ENCODE measurements around the gene ZBTB9. TPM values are rescaled to one million over a fixed set of nuclear protein-coding genes. Genes with fewer than 3 reads are reported as not detected.
A peak's percentile ranks its signal among the peaks of the same experiment; 100 is the strongest.

ZBTB9 gene
- total and polyA plus RNA-seq, 10 donors, result 3.6 to 8.4 (median 5.5) TPM

DNA sequence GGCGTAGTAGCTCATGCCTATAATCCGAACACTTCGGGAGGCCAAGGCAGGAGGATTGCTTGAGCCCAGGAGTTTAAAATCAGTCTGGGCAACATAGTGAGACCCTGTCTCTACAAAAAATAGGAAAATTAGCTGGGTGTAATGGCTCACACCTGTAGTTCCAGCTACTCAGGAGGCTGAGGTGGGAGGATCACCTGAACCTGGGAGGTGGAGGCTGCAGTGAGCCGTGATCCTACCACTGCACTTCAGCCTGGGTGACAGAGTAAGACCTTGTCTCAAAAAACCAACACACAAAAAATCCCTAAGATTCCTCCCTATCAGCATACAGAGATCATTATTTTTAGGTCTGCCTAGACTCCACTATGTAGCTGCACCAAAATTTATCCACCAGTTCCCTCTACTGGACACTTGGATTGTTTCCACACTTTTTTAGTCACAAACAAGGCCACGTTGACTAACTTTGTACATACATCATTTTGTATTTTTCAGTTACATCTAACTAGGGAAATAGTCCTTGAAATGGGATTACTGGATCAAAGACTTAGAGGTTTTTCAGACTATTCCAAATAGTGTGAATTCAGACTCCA is 47.2 kb upstream of the ZBTB9 start:
- intact Hi-C loops (cut with DNase I; ENCODE audit: low total_unique reads), result no loop called here
- Histone ChIP-seq H3K4me1 (peaks cover 3 to 28% (median 13%) of the 10 kb centered on the region in 6 donors), H3K27ac (no peak overlapping the region), H3K9me3 (no peaks in the 10 kb centered on the region), H3K36me3 (peaks cover 0 to 48% (median 1%) of the 10 kb centered on the region in 6 donors), H3K27me3 (replicated peaks in 1 of 7) (no peaks in the 10 kb centered on the region), H3K4me3 (no peak overlapping the region)
- TF ChIP-seq, protein P1, sequence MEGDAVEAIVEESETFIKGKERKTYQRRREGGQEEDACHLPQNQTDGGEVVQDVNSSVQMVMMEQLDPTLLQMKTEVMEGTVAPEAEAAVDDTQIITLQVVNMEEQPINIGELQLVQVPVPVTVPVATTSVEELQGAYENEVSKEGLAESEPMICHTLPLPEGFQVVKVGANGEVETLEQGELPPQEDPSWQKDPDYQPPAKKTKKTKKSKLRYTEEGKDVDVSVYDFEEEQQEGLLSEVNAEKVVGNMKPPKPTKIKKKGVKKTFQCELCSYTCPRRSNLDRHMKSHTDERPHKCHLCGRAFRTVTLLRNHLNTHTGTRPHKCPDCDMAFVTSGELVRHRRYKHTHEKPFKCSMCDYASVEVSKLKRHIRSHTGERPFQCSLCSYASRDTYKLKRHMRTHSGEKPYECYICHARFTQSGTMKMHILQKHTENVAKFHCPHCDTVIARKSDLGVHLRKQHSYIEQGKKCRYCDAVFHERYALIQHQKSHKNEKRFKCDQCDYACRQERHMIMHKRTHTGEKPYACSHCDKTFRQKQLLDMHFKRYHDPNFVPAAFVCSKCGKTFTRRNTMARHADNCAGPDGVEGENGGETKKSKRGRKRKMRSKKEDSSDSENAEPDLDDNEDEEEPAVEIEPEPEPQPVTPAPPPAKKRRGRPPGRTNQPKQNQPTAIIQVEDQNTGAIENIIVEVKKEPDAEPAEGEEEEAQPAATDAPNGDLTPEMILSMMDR (IDR thresholded peaks at IDR 0.05 in 8 of 11, conservative IDR thresholded peaks at IDR 0.05 in 3 of 11), result peak in 1 of 11 experiments; percentile 20
- TF ChIP-seq POLR2A (IDR thresholded peaks at IDR 0.05), result no peak
- no peak for DNase-seq
- 84 to 88% (median 85%) methylated on average over 5 of the region's 5 CpGs for WGBS, 5 donors

DNA sequence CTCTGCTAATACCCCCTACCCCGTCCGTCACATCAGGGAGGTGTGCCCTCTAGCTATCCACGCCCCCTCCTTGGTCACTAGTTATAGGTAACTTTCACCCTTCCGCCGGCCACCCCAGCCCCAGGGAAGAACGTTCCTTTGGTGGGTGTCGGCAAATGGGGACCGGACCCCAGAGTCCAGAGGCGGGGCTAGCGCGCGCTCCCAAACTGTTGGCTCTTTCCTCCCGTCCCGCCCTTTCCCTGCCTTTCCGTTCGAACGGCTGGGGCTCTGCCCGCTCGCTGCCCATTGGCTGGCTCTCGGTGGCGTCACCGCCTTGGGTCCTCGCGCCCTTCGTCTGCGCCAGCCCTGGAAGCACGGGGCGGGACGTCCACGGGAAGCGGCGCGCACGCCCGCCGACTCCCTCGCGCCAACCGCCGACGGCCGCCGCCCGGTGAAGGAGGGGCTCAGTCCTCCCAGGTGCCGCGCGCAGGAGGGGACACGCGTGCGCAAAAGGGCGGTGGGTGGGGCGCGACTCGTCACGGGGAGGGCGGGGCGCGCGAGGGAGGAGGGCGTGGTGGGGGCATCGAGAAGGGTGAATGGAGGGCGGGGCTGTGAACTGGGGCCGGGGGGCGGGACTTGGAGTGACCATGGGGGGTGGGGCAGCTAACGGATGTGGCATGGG is 44.2 kb upstream of the ZBTB9 start:
- no peaks in the 10 kb centered on the region for H3K9me3 ChIP-seq
- H3K27me3 ChIP-seq (replicated peaks in 1 of 7), result no peaks in the 10 kb centered on the region
- TF ChIP-seq, protein P1 (IDR thresholded peaks at IDR 0.05 in 8 of 11, conservative IDR thresholded peaks at IDR 0.05 in 3 of 11), result peak in 1 of 11 experiments; percentile 22
- TF ChIP-seq POLR2AphosphoS5 (IDR thresholded peaks at IDR 0.05), result peak; percentile 86 to 95 (median 91)
- peak in 2 of 3 donors; percentile 30 for TF ChIP-seq POLR2A (IDR thresholded peaks at IDR 0.05)
- peaks cover 24 to 57% (median 42%) of the 10 kb centered on the region in 6 donors for H3K4me1 ChIP-seq
- intact Hi-C loops (cut with DNase I; ENCODE audit: low total_unique reads), result no loop called here
- H3K36me3 ChIP-seq, result peaks cover 2 to 49% (median 31%) of the 10 kb centered on the region in 6 donors
- 0 to 1% (median 1%) methylated on average over 12 to 65 of the region's 65 CpGs for WGBS, 5 donors
- peak; percentile 100 for DNase-seq
- H3K4me3 ChIP-seq, result peak overlapping the region; percentile 67 to 95 (median 84)
- peak overlapping the region; percentile 95 to 99 (median 98) for H3K27ac ChIP-seq

- Histone ChIP-seq H3K36me3 (peaks cover 2 to 49% (median 39%) of the 10 kb centered on the region in 6 donors), H3K4me1 (peaks cover 27 to 60% (median 50%) of the 10 kb centered on the region in 6 donors), H3K27ac (peak within 1 kb of the TSS; percentile 95 to 99 (median 98)), H3K9me3 (no peaks in the 10 kb centered on the region), H3K27me3 (replicated peaks in 1 of 7) (no peaks in the 10 kb centered on the region), H3K4me3 (peak within 1 kb of the TSS; percentile 67 to 95 (median 84))
- intact Hi-C loops (cut with DNase I; ENCODE audit: low total_unique reads), result no loop called here
- peak; percentile 95 for DNase-seq
- WGBS, 5 donors, result 1% methylated on average over 17 to 63 of the region's 67 CpGs
- TF ChIP-seq POLR2AphosphoS5 (IDR thresholded peaks at IDR 0.05), result peak; percentile 81 to 90 (median 86)
- TF ChIP-seq, protein P1 (IDR thresholded peaks at IDR 0.05 in 8 of 11, conservative IDR thresholded peaks at IDR 0.05 in 3 of 11), result peak in 3 of 11 experiments; percentile 7 to 18 (median 15)
- peak in 1 of 3 donors; percentile 55 for TF ChIP-seq POLR2A (IDR thresholded peaks at IDR 0.05)
Observed at GRCh38 chr6:33410711-33411631, 43.4 kb upstream of the ZBTB9 start, which contains the start of gene PHF1. PHF1 (plus strand) TSS chr6:33411014; CDS start chr6:33412264, 1,250 bp downstream.
